Peyer's patch (tissue), 4 donors: ENCODE measurements around the gene RETSAT. TPM values are rescaled to one million over a fixed set of nuclear protein-coding genes. Genes with fewer than 3 reads are reported as not detected.

Source experiments
- DNase-seq, 3 donors: peaks; one replicate each; pipeline ENCODE4 v3.0.0-alpha.2; 2017 to 2019
- H3K27ac ChIP-seq, 4 donors: fragments of 200-600 bp; sonication (generic); one replicate each; pipeline ENCODE4 v1.5.1; 2016 to 2019
- H3K27me3 ChIP-seq, 2 donors: fragments of 200-600 bp; sonication (generic); one replicate each; pipeline ENCODE4 v1.5.1; 2019
- H3K36me3 ChIP-seq, 3 donors: fragments of 200-600 bp; sonication (generic); one replicate each; pipeline ENCODE4 v1.5.1; 2016 to 2019
- H3K4me1 ChIP-seq, 4 donors: fragments of 200-600 bp; sonication (generic); one replicate each; pipeline ENCODE4 v1.5.1; 2016 to 2019
- H3K4me3 ChIP-seq, 4 donors: fragments of 200-600 bp; sonication (generic); 1 replicate in 3 of 4; 2 replicates in 1 of 4; pipeline ENCODE4 v1.5.1; 2016 to 2019; ENCODE audit warnings: mild to moderate bottlenecking in 1 of 4
- H3K9me3 ChIP-seq, 4 donors: fragments of 200-600 bp; sonication (generic); one replicate each; pipeline ENCODE4 v1.5.1; 2016 to 2019; ENCODE audit warnings: mild to moderate bottlenecking in 1 of 4
- CTCF ChIP-seq, 6 experiments: fragments of 450-650 bp in 4 of 6; fragments of 200-600 bp in 2 of 6; sonication (generic) in 1 of 6; IDR thresholded peaks; one replicate each; pipeline ENCODE4 v1.5.1; 2017 to 2019; ENCODE audit warnings: antibody characterized with exemption in 6 of 6, mild to moderate bottlenecking in 3 of 6, moderate library complexity in 1 of 6
- POLR2A ChIP-seq, 2 donors: fragments of 450-650 bp; IDR thresholded peaks; one replicate each; pipeline ENCODE4 v1.5.1; 2017; ENCODE audit warnings: antibody characterized with exemption in 2 of 2, mild to moderate bottlenecking in 2 of 2, moderate library complexity in 2 of 2
- small RNA-seq, 2 donors: library from RNA; depleted of rRNA; stranded (forward); fragments of <200 nt; gene quantifications; one replicate each; pipeline ENCODE3, GENCODE V24; 2016
- total RNA-seq, 4 donors: library from RNA; depleted of rRNA; stranded (reverse); fragments of >200 nt; gene quantifications; one replicate each; pipeline ENCODE4 v1.1.0, GENCODE V29; 2016

RETSAT gene
- total RNA-seq, 4 donors from 2014 or later, result 47.0 to 719 (median 473) TPM

DNA sequence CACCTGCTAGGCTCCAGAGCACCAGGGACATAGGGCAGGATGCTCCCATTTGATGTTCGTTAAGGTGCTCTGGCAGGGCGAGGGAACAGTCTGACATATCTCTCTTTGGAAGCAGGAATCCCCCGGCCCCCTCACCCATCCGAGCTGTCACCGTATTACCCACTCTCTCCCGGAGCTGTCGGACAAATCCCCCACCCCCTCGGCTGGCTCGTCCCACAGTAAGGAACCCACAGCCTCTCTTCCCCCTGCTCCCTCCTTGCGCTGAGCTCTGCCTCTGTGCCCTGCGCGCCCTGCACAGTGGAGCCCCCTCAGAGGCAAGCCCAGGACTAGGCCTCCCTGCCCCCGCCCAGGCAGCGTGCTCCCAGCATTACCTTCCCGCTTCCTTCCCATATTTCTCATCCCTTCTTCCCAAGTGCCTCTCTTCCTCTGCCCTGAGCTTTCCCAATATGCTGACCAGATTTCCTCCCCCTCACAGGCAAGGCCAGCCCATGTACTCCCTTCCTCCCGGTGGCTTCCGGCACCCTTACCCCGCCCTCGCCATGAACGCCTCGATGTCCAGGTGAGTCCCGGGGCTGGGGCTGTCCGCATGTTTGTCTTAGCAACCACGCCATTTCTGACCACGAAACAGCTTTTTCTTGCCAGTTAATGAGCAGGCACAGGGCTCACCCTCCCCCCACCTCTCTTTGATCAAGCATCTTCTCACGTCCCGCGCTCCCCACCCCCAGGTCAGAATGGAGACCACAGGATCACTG lies 50.4 kb downstream of the RETSAT start:
- no peak for DNase-seq
- Histone ChIP-seq H3K27me3 (no peaks in the 10 kb centered on the region), H3K9me3 (no peaks in the 10 kb centered on the region), H3K4me3 (no peak overlapping the region), H3K4me1 (peaks cover 0 to 26% (median 4%) of the 10 kb centered on the region in 4 donors), H3K36me3 (peaks cover 0 to 6% (median 0%) of the 10 kb centered on the region in 3 donors), H3K27ac (no peak overlapping the region)
- TF ChIP-seq POLR2A (IDR thresholded peaks at IDR 0.05) (no peak), CTCF (IDR thresholded peaks at IDR 0.05) (no peak)

GRCh38 chr2:85302121-85302520 lies 52.2 kb downstream of the RETSAT start:
- Histone ChIP-seq H3K27me3 (no peaks in the 10 kb centered on the region), H3K4me3 (no peak overlapping the region), H3K4me1 (peaks cover 0 to 8% (median 0%) of the 10 kb centered on the region in 4 donors), H3K9me3 (no peaks in the 10 kb centered on the region), H3K27ac (no peak overlapping the region), H3K36me3 (peaks cover 0 to 6% (median 0%) of the 10 kb centered on the region in 3 donors)
- TF ChIP-seq CTCF (IDR thresholded peaks at IDR 0.05) (no peak), POLR2A (IDR thresholded peaks at IDR 0.05) (no peak)
- no peak for DNase-seq

Small RNA genes within 50 kb of the gene (small RNA-seq; reads per million reads assigned to genes)
- gene AC062037.1 (0 reads per million in 2 donors), gene AC062037.2 (0 reads per million in 2 donors), gene RF00019 (0 reads per million in 2 donors), gene RN7SL113P (0 reads per million in 2 donors)

Other genes with a start within 250 kb of the RETSAT start
- 1 to 10 TPM in 2 of 4 donors, under 1 TPM in 2; 0.35 to 5.8 (median 1.7) TPM for gene TCF7L1, start 221.1 kb downstream of the RETSAT start, total RNA-seq
- 100 to 1,000 TPM; 220 to 296 (median 250) TPM for gene TGOLN2, start 26.5 kb downstream of the RETSAT start, total RNA-seq
- 10 to 100 TPM; 28.1 to 49.4 (median 45.8) TPM for gene ELMOD3, start 241 bp upstream of the RETSAT start, total RNA-seq
- 10 to 100 TPM; 22.4 to 61.9 (median 33.2) TPM for gene CAPG, start 55.8 kb upstream of the RETSAT start, total RNA-seq
- 10 to 100 TPM; 12.4 to 38.0 (median 15.2) TPM for gene SH2D6, start 64.2 kb upstream of the RETSAT start, total RNA-seq
- gene MAT2A, start 184.6 kb upstream of the RETSAT start, total RNA-seq, result 100 to 1,000 TPM; 113 to 189 (median 140) TPM
- gene GGCX, start 207.0 kb upstream of the RETSAT start, total RNA-seq, result 10 to 100 TPM; 21.3 to 38.0 (median 31.1) TPM
- gene VAMP8, start 223.1 kb upstream of the RETSAT start, total RNA-seq, result 100 to 1,000 TPM in 2 of 4 donors, 10 to 100 TPM in 2; 75.1 to 189 (median 112) TPM
- 10 to 100 TPM in 3 of 4 donors, 1 to 10 TPM in 1; 6.5 to 18.2 (median 16.0) TPM for gene VAMP5, start 229.9 kb upstream of the RETSAT start, total RNA-seq
- 100 to 1,000 TPM in 3 of 4 donors, 10 to 100 TPM in 1; 73.4 to 182 (median 134) TPM for gene RNF181, start 241.2 kb upstream of the RETSAT start, total RNA-seq
- 10 to 100 TPM in 2 of 4 donors, 1 to 10 TPM in 2; 7.5 to 24.0 (median 15.5) TPM for gene TMEM150A, start 248.2 kb upstream of the RETSAT start, total RNA-seq